Astrocyte of the hippocampus (primary cell): ENCODE measurements around the gene LDLRAD2.

ENCODE experiments used
- DNase-seq: peaks from one replicate; pipeline ENCODE4 v3.0.0; 2011; ENCODE audit warnings: low read depth, low spot score

The LDLRAD2 gene

GRCh38 chr1:21842606-21843162 is 30.6 kb downstream of the LDLRAD2 start:
- DNase-seq, result no peak

- no peak for DNase-seq
These were observed 31.1 kb downstream of the LDLRAD2 start for GRCh38 chr1:21843208-21843607.

- no peak for DNase-seq
These were observed 31.9 kb downstream of the LDLRAD2 start for GRCh38 chr1:21843996-21844395.

GRCh38 chr1:21845646-21846641 is 33.9 kb downstream of the LDLRAD2 start:
- no peak for DNase-seq

GRCh38 chr1:21847223-21848205 is 35.4 kb downstream of the LDLRAD2 start:
- DNase-seq, result no peak

- DNase-seq, result no peak
These were observed 36.6 kb downstream of the LDLRAD2 start for GRCh38 chr1:21848524-21849174.

GRCh38 chr1:21849909-21850576 is 38.0 kb downstream of the LDLRAD2 start:
- no peak for DNase-seq

- DNase-seq, result no peak
These were observed 39.6 kb downstream of the LDLRAD2 start for GRCh38 chr1:21851430-21852250.

- no peak for DNase-seq
These were observed 40.4 kb downstream of the LDLRAD2 start for GRCh38 chr1:21852282-21853130.

GRCh38 chr1:21853131-21853427 is 41.0 kb downstream of the LDLRAD2 start:
- DNase-seq, result no peak

GRCh38 chr1:21854090-21854750 is 42.2 kb downstream of the LDLRAD2 start:
- no peak for DNase-seq

GRCh38 chr1:21854751-21855131 is 42.7 kb downstream of the LDLRAD2 start:
- DNase-seq, result no peak

- no peak for DNase-seq
These were observed 43.4 kb downstream of the LDLRAD2 start for GRCh38 chr1:21855257-21856096.

GRCh38 chr1:21857142-21857839 is 45.2 kb downstream of the LDLRAD2 start:
- peak; percentile 63 for DNase-seq

- no peak for DNase-seq
These were observed 46.0 kb downstream of the LDLRAD2 start for GRCh38 chr1:21857840-21858670.

GRCh38 chr1:21859669-21860179 is 47.7 kb downstream of the LDLRAD2 start:
- DNase-seq, result no peak
